BLaER1 treated with 17β-estradiol and CSF1 and Interleukin-3, amounts not matched to agents 10 nM and 100 nM (cell line): ENCODE measurements around the gene SMYD1.

Source experiments
- H3K27ac ChIP-seq, 11 experiments: shearing (Covaris generic); formaldehyde crosslinking; 2 replicates each; pipeline ENCODE4 v1.8.1; 2022
- H3K27me3 ChIP-seq, 11 experiments: shearing (Covaris generic); formaldehyde crosslinking; 2 replicates each; pipeline ENCODE4 v1.8.1; 2022
- H3K36me3 ChIP-seq, 11 experiments: shearing (Covaris generic); formaldehyde crosslinking; 2 replicates each; pipeline ENCODE4 v1.8.1; 2022
- H3K4me1 ChIP-seq, 10 experiments: shearing (Covaris generic); formaldehyde crosslinking; 2 replicates each; pipeline ENCODE4 v1.8.1; 2022
- H3K4me2 ChIP-seq, 11 experiments: shearing (Covaris generic); formaldehyde crosslinking; 2 replicates each; pipeline ENCODE4 v1.8.1; 2022
- H3K4me3 ChIP-seq, 10 experiments: shearing (Covaris generic); formaldehyde crosslinking; 2 replicates each; pipeline ENCODE4 v1.8.1; 2022
- H3K9ac ChIP-seq, 11 experiments: shearing (Covaris generic); formaldehyde crosslinking; 2 replicates each; pipeline ENCODE4 v1.8.1; 2022
- H3K9me3 ChIP-seq, 11 experiments: shearing (Covaris generic); formaldehyde crosslinking; replicated peaks in 1 of 11; 2 replicates each; pipeline ENCODE4 v1.8.1; 2022
- H4K20me1 ChIP-seq, 11 experiments: shearing (Covaris generic); formaldehyde crosslinking; 2 replicates each; pipeline ENCODE4 v1.8.1; 2022
- Cebpa-rat ChIP-seq, 11 experiments: shearing (Covaris generic); IDR thresholded peaks; 2 replicates each; pipeline ENCODE4 v1.8.1; 2022

SMYD1 gene

GRCh38 chr2:88136817-88137216 is 69.2 kb downstream of the SMYD1 start:
- H4K20me1 ChIP-seq: no peaks in the 10 kb centered on the region
- no peak overlapping the region for H3K9ac ChIP-seq
- H3K4me1 ChIP-seq: no peaks in the 10 kb centered on the region
- H3K4me3 ChIP-seq: no peak overlapping the region
- TF ChIP-seq Cebpa-rat (IDR thresholded peaks at IDR 0.05): no peak
- H3K27ac ChIP-seq: no peak overlapping the region
- no peak overlapping the region for H3K4me2 ChIP-seq
- H3K27me3 ChIP-seq: no peaks in the 10 kb centered on the region
- H3K9me3 ChIP-seq: peaks cover 0 to 5% (median 2%) of the 10 kb centered on the region in 11 experiments; a peak in 7 of 22 replicates
- no peaks in the 10 kb centered on the region for H3K36me3 ChIP-seq

GRCh38 chr2:88137833-88138232 is 70.2 kb downstream of the SMYD1 start:
- Histone ChIP-seq H3K27ac (no peak overlapping the region), H3K4me3 (no peak overlapping the region), H3K4me1 (no peaks in the 10 kb centered on the region), H3K4me2 (no peak overlapping the region), H3K27me3 (no peaks in the 10 kb centered on the region), H3K36me3 (no peaks in the 10 kb centered on the region), H4K20me1 (no peaks in the 10 kb centered on the region), H3K9ac (no peak overlapping the region), H3K9me3 (peaks cover 7 to 12% (median 10%) of the 10 kb centered on the region in 11 experiments; a peak in 14 of 22 replicates)
- no peak for TF ChIP-seq Cebpa-rat (IDR thresholded peaks at IDR 0.05)

GRCh38 chr2:88139203-88139702 is 71.6 kb downstream of the SMYD1 start:
- H3K4me1 ChIP-seq: no peaks in the 10 kb centered on the region
- no peak for TF ChIP-seq Cebpa-rat (IDR thresholded peaks at IDR 0.05)
- no peak overlapping the region for H3K9ac ChIP-seq
- no peak overlapping the region for H3K4me3 ChIP-seq
- H3K36me3 ChIP-seq: no peaks in the 10 kb centered on the region
- H3K27me3 ChIP-seq: no peaks in the 10 kb centered on the region
- H3K27ac ChIP-seq: no peak overlapping the region
- peaks cover 7 to 22% (median 10%) of the 10 kb centered on the region in 11 experiments; a peak in 14 of 22 replicates for H3K9me3 ChIP-seq
- H3K4me2 ChIP-seq: no peak overlapping the region
- H4K20me1 ChIP-seq: no peaks in the 10 kb centered on the region

- no peaks in the 10 kb centered on the region for H3K36me3 ChIP-seq
- peaks cover 7 to 22% (median 10%) of the 10 kb centered on the region in 11 experiments; a peak in 14 of 22 replicates for H3K9me3 ChIP-seq
- H3K4me1 ChIP-seq: no peaks in the 10 kb centered on the region
- H3K27me3 ChIP-seq: no peaks in the 10 kb centered on the region
- no peak overlapping the region for H3K27ac ChIP-seq
- TF ChIP-seq Cebpa-rat (IDR thresholded peaks at IDR 0.05): no peak
- no peak overlapping the region for H3K9ac ChIP-seq
- no peak overlapping the region for H3K4me2 ChIP-seq
- no peaks in the 10 kb centered on the region for H4K20me1 ChIP-seq
- H3K4me3 ChIP-seq: no peak overlapping the region
These were observed 72.2 kb downstream of the SMYD1 start for GRCh38 chr2:88139804-88140203.

- Histone ChIP-seq H3K9ac (no peak overlapping the region), H3K27ac (no peak overlapping the region), H3K27me3 (no peaks in the 10 kb centered on the region), H3K9me3 (peaks cover 7 to 22% (median 10%) of the 10 kb centered on the region in 11 experiments; a peak in 15 of 22 replicates), H3K4me3 (no peak overlapping the region), H3K4me2 (no peak overlapping the region), H3K4me1 (no peaks in the 10 kb centered on the region), H3K36me3 (no peaks in the 10 kb centered on the region), H4K20me1 (no peaks in the 10 kb centered on the region)
- TF ChIP-seq Cebpa-rat (IDR thresholded peaks at IDR 0.05): no peak
These were observed 74.3 kb downstream of the SMYD1 start for GRCh38 chr2:88141952-88142351.

- no peak for TF ChIP-seq Cebpa-rat (IDR thresholded peaks at IDR 0.05)
- Histone ChIP-seq H3K4me3 (no peak overlapping the region), H4K20me1 (no peaks in the 10 kb centered on the region), H3K27me3 (no peaks in the 10 kb centered on the region), H3K9me3 (peaks cover 26 to 45% (median 30%) of the 10 kb centered on the region in 11 experiments), H3K4me1 (no peaks in the 10 kb centered on the region), H3K36me3 (no peaks in the 10 kb centered on the region), H3K9ac (no peak overlapping the region), H3K4me2 (no peak overlapping the region), H3K27ac (no peak overlapping the region)
These were observed 76.6 kb downstream of the SMYD1 start for GRCh38 chr2:88144271-88144670.

- no peaks in the 10 kb centered on the region for H3K27me3 ChIP-seq
- TF ChIP-seq Cebpa-rat (IDR thresholded peaks at IDR 0.05): no peak
- no peak overlapping the region for H3K9ac ChIP-seq
- H4K20me1 ChIP-seq: no peaks in the 10 kb centered on the region
- H3K4me1 ChIP-seq: no peaks in the 10 kb centered on the region
- H3K4me2 ChIP-seq: no peak overlapping the region
- H3K36me3 ChIP-seq: no peaks in the 10 kb centered on the region
- peaks cover 31 to 49% (median 34%) of the 10 kb centered on the region in 11 experiments for H3K9me3 ChIP-seq
- no peak overlapping the region for H3K4me3 ChIP-seq
- no peak overlapping the region for H3K27ac ChIP-seq
These were observed 77.4 kb downstream of the SMYD1 start for GRCh38 chr2:88144914-88145497.

- no peak overlapping the region for H3K4me3 ChIP-seq
- H3K9ac ChIP-seq: no peak overlapping the region
- H3K36me3 ChIP-seq: no peaks in the 10 kb centered on the region
- TF ChIP-seq Cebpa-rat (IDR thresholded peaks at IDR 0.05): no peak
- peaks cover 31 to 49% (median 33%) of the 10 kb centered on the region in 11 experiments for H3K9me3 ChIP-seq
- H4K20me1 ChIP-seq: no peaks in the 10 kb centered on the region
- no peak overlapping the region for H3K27ac ChIP-seq
- H3K27me3 ChIP-seq: no peaks in the 10 kb centered on the region
- no peak overlapping the region for H3K4me2 ChIP-seq
- H3K4me1 ChIP-seq: no peaks in the 10 kb centered on the region
These were observed 79.0 kb downstream of the SMYD1 start for GRCh38 chr2:88146590-88146989.

GRCh38 chr2:88147145-88147544 is 79.5 kb downstream of the SMYD1 start:
- TF ChIP-seq Cebpa-rat (IDR thresholded peaks at IDR 0.05): no peak

GRCh38 chr2:88148929-88149438 is 81.4 kb downstream of the SMYD1 start:
- Histone ChIP-seq H3K4me2 (no peak overlapping the region), H3K27me3 (no peaks in the 10 kb centered on the region), H4K20me1 (no peaks in the 10 kb centered on the region), H3K9ac (no peak overlapping the region), H3K9me3 (peaks cover 33 to 46% (median 37%) of the 10 kb centered on the region in 11 experiments), H3K4me1 (no peaks in the 10 kb centered on the region), H3K4me3 (no peak overlapping the region), H3K27ac (no peak overlapping the region), H3K36me3 (no peaks in the 10 kb centered on the region)
- TF ChIP-seq Cebpa-rat (IDR thresholded peaks at IDR 0.05): no peak

More at GRCh38 chr2:88147145-88147544, 79.5 kb downstream of the SMYD1 start:
- Histone ChIP-seq H3K27me3 (no peaks in the 10 kb centered on the region), H3K4me3 (no peak overlapping the region), H3K27ac (no peak overlapping the region), H3K4me1 (no peaks in the 10 kb centered on the region), H4K20me1 (no peaks in the 10 kb centered on the region), H3K9ac (no peak overlapping the region), H3K4me2 (no peak overlapping the region), H3K9me3 (peaks cover 27 to 44% (median 30%) of the 10 kb centered on the region in 11 experiments), H3K36me3 (no peaks in the 10 kb centered on the region)
